Sciatic nerve (tissue), 2 donors: ENCODE data around the gene RNASEH1. TPM values are rescaled to one million over a fixed set of nuclear protein-coding genes. Genes with fewer than 3 reads are reported as not detected.
A peak's percentile ranks its signal among the peaks of the same experiment; 100 is the strongest.
"Not testable (repeated sequence)": the region's sequence is repeated elsewhere in the genome, so short reads cannot be mapped to it uniquely, and the experiment has no call there.

Experiments used
- ATAC-seq: fragments of 200-7000 bp; cut with Tn5 transposase; one replicate; pipeline ENCODE4 v1.9.1; 2020; ENCODE audit warnings: mild to moderate bottlenecking, moderate library complexity
- DNase-seq: peaks from one replicate; pipeline ENCODE4 v3.0.0-alpha.2; 2020; ENCODE audit warnings: low spot score
- intact Hi-C: fragments of 100-400 bp; cut with DNase I; formaldehyde crosslinking; loops from one replicate; pipeline ENCODE4 v1.14.2; 2022
- total RNA-seq: library from RNA; stranded (reverse); fragmentation: NEBNext Ultra II Directional; extraction: Animal tissue kit (Norgen Biotek cat#: 25700); gene quantifications from one replicate; pipeline ENCODE4 v1.2.1, GENCODE V29; 2021
- donor health status: DM: no; HTN: no; CAD: no.
- donor health status: DM: no; HTN: no; CAD: no.

RNASEH1 gene
- total RNA-seq, 1 donor from 2014 or later: 19.0 TPM

- ATAC-seq (no peak), DNase-seq (no peak)
- intact Hi-C loops: no loop called here
Measured at GRCh38 chr2:3527886-3528785, 30.0 kb downstream of the RNASEH1 start.

DNA sequence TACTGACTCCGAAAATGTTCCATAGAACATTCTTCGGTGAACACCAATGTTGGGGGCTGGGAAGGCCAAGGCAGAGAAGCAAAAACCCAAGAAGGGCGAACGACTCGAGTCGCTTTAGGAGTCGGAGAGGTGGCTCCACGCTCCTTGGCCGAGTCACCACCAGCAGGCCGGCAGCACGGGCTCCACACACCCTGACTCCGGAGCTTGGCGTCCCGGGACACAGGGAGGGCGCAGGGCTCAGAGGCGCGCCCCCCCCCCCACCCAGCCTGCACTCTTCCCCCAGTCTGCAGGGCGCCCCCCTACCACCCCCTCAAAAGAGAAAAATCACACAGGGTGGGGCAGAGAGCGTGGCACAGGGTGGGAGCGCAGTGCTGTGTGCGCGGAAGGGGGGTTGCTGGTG, 31.3 kb downstream of the RNASEH1 start:
- no peak for ATAC-seq
- no peak for DNase-seq
- intact Hi-C loops: no loop called here

- DNase-seq (no peak), ATAC-seq (no peak)
- intact Hi-C loops: no loop called here
Measured at GRCh38 chr2:3523551-3524041, 34.5 kb downstream of the RNASEH1 start.

- ATAC-seq: no peak
- intact Hi-C loops: no loop called here
- no peak for DNase-seq
Measured at GRCh38 chr2:3522961-3523421, 35.1 kb downstream of the RNASEH1 start.

DNA sequence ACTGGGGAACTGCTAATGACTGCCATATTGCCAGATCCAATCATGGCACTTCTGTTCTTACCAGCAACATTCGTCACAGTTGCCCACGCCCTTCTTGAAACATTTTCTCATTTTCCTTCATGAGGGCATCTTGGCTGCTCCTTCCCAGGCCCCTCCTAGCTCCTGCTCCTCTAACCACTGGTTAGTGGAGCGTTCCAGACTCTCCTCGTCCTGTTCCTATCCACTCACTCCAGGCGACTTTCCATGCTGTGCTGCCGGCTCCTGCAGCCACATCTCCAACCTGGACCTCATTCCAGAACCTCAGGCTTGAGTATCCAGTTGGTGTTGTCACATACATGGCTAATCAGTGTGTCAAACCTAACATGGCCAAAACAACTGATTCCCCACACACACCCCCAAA, 37.5 kb downstream of the RNASEH1 start:
- no peak for DNase-seq
- ATAC-seq: no peak
- intact Hi-C loops: no loop called here

DNA sequence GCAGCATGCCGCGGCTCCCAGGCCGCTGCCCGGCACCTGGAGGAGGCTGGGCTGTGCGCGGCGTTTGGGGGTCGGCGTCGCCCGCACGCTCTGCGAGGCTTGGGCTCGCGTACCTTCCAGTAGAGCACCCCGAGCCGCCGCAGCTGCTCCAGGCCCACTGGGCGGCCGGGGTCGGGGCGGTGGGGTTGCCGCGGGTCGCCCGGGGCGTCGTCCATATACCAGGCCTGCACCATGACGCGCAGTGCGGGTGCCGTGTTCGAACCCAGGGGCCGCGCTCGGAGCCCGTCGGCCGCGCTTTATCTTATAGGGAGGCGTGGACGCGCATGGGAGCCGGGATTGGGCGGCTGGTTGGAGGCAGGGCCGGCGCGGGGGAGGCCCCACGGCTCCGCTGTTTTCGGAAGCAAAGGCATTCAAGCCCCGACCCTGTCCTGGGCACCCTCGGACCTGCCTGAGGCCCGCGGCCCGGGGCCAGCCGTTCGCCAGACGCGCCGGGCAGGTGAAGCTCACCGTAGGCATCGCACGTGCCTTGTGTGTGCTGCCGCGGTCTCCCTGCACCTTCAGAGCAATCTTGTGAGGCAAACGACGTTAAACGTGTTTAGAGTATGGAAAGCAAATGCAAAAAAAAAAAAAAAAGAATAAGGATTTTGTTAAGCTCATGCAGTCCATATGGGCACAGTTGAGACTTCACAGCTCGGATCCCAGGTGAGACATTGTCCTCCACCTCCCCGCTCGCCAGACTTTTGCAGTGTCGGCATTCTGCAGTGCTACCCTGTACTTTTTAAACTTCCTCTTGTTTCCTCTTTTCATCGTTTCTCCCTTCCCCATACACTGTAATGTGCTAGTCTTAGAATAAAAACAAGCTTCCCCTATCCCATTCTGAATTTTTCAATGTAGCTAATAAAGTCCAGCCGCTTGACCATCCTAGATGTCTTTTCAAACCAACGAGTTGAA, 38.6 kb downstream of the RNASEH1 start, which contains the start of gene ADI1:
TSS of gene ADI1 (minus strand) at position 277 of the 951 bp plus-strand sequence. CDS start at position 233, 44 bp downstream.
- peak; percentile 91 for DNase-seq
- intact Hi-C loops: no loop called here
- peak; percentile 73 for ATAC-seq

DNA sequence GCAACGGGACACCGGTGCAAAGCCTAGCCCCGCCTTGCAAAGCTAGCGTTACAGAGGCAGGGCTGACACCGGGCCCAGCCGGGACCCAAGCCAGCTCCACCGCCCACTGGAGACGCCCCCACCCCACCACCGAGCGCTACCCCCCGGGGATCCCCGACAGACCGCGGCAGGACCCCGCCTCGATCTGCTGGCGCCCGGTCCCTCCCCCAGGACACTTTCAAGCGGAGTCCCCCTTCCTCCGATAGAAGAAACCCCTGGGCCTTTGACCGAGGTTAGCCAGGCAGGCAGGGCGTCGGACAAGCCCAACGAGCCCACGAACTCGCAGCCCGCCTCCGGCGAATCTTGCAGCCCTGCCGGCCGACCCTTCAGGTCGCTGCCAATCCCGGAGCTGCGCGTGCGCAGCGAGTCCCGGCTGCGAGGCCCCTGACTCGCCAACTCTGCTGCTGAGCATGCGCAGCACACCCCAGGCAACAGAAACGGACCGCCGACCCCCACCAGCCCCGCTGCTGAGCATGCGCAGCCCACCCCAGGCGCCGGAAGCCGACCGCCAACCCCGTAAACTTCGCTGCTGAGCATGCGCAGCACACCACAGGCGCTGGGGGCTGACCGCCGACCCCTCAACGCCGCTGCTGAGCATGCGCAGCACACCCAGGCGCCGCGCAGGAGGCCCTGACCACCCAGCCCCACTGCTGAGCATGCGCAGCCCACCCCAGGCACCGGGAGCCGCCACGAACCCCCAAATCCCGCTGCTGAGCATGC, 39.5 kb downstream of the RNASEH1 start:
- intact Hi-C loops: no loop called here
- ATAC-seq (peak; percentile 98), DNase-seq (peak; percentile 99)

- intact Hi-C loops: no loop called here
- no peak for DNase-seq
- ATAC-seq: no peak
Measured at GRCh38 chr2:3517948-3518495, 40.1 kb downstream of the RNASEH1 start.

DNA sequence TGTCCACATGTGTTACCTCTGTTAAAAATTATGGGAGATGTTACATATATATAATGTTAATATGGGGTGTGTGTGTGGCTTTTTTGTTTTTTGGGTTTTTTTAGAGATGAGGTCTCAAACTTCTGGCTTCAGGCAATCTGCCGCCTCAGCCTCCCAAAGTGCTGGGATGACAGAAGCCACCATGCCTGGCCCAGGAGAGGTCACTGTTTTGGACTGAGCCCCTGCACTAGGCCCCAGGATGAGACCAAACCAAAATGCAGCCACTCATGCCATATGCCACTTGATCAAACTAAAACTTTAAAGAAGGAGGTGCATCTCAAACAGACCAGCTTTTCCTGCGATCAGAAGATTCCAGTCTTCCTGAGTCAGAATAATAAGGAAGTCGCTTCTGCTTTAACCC, 41.3 kb downstream of the RNASEH1 start:
- no peak for ATAC-seq
- intact Hi-C loops: no loop called here

DNA sequence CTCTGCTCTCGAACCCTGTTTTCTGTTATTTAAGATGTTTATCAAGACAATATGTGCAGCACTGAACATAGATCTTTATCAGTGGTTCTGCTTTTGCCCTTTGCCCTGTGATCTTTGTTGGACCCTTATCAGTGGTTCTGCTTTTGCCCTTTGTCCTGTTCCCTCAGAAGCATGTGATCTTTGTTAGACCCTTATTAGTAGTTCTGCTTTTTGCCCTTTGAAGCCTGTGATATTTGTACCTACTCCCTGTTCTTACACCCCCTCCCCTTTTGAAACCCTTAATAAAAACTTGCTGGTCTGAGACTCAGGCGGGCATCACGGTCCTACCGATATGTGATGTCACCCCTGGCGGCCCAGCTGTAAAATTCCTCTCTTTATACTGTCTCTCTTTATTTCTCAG, 42.7 kb downstream of the RNASEH1 start:
- ATAC-seq, intact Hi-C loops, DNase-seq: not testable (repeated sequence)

More for the DNA sequence above, 41.3 kb downstream of the RNASEH1 start:
- DNase-seq: no peak

GRCh38 chr2:3513026-3513810, 44.9 kb downstream of the RNASEH1 start:
- DNase-seq (no peak), ATAC-seq (no peak)
- intact Hi-C loops: no loop called here

- no peak for ATAC-seq
- no peak for DNase-seq
- intact Hi-C loops: no loop called here
Measured at GRCh38 chr2:3512086-3512485, 46.0 kb downstream of the RNASEH1 start.

GRCh38 chr2:3505771-3506170, 52.4 kb downstream of the RNASEH1 start:
- intact Hi-C loops: no loop called here
- ATAC-seq (no peak), DNase-seq (no peak)

- ATAC-seq (no peak), DNase-seq (no peak)
- intact Hi-C loops: no loop called here
Measured at GRCh38 chr2:3504741-3505140, 53.4 kb downstream of the RNASEH1 start.

DNA sequence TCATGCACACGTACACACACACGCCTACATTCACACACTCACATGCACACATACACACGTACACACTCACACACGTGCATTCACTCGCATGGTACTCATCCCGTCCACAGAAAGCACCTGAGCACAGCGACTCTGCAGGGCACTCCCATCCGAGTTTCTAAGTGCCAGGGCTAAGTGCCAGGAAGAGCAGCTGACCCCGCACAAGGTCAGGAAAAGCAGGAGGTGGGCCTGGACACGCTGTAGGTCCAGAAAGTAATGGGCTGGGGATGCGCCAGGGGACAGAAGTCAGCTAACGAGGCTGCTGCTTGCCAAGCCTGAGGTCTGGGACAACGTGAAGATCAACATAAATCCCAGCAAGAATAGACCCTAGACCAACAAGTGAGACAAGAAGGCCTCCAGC, 54.6 kb downstream of the RNASEH1 start:
- intact Hi-C loops: no loop called here
- DNase-seq: no peak
- no peak for ATAC-seq

GRCh38 chr2:3503046-3503445, 55.1 kb downstream of the RNASEH1 start:
- DNase-seq (no peak), ATAC-seq (no peak)
- intact Hi-C loops: no loop called here

DNA sequence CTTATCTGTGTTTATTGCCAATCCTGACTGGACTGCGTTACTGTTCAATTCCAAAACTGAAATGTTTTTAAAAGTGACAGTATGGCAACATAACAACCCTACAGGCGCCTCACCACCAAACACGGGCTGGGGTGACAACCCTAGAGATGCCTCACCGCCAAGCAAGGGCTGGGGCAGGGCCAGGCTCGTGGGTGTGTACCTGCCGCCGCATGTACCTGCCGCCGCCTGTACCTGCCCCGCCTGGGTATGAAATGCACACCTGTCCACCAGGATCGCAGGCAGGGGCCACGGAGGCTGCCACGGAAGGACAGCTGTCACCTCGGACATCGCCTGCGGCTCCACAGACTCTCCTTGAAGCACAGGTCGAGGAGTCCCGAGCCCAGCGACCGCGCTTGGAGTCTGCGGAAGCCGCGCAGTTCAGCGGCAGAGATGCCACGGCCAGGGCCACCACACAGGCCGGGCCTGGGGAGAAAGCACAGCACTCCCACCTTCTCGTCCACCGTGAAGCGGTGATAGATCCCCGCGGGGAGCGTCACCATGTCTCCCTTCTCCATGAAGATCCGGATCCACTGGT, 57.7 kb downstream of the RNASEH1 start:
- intact Hi-C loops: no loop called here
- DNase-seq (peak; percentile 37), ATAC-seq (no peak)
